ENCODE data around the gene DDX10. TPM values are rescaled to one million over a fixed set of nuclear protein-coding genes. Genes with fewer than 3 reads are reported as not detected.
"Not testable (repeated sequence)": the region's sequence is repeated elsewhere in the genome, so short reads cannot be mapped to it uniquely, and the experiment has no call there.

DDX10 gene
- polyA plus RNA-seq, 1 donor: 20.7 TPM

DNA sequence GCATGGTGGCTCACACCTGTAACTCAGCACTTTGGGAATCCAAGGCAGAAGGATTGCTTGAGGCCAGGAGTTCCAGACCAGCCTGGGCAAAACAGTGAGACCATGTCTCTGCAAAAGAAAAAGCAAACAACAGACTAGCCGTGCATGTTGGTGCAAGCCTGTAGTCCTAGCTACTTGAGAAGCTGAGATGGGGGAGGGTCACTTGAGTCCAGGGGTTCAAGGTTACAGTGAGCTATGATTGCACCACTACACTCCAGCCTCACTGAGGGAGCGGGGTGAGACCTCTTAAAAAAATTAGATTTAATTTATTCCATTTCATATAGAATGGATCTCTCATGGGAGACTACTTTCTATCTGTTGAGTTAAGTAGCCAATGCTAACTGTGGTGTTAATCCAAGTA is 50.4 kb downstream of the DDX10 start:
- no peak for DNase-seq (ENCODE audit: low read depth)

DNA sequence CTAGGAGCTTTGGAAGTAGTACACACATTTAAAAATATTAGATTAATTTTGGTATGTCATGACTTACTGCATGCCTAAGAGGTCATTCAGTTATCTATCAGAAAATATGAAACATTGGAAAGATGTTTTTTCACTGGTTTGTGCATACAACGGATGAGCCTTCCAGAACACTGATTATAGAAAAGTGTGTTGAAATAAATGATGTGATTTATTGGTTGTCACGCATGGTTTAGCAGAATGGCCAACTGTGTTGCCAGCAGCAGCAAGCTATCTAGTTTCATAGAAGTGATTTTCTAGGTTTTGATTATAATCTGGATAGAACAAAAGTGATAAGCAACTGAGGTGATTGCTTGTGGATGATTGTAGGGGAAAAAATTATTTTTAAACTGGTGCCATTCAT is 53.6 kb downstream of the DDX10 start:
- no peak for DNase-seq (ENCODE audit: low read depth)

DNA sequence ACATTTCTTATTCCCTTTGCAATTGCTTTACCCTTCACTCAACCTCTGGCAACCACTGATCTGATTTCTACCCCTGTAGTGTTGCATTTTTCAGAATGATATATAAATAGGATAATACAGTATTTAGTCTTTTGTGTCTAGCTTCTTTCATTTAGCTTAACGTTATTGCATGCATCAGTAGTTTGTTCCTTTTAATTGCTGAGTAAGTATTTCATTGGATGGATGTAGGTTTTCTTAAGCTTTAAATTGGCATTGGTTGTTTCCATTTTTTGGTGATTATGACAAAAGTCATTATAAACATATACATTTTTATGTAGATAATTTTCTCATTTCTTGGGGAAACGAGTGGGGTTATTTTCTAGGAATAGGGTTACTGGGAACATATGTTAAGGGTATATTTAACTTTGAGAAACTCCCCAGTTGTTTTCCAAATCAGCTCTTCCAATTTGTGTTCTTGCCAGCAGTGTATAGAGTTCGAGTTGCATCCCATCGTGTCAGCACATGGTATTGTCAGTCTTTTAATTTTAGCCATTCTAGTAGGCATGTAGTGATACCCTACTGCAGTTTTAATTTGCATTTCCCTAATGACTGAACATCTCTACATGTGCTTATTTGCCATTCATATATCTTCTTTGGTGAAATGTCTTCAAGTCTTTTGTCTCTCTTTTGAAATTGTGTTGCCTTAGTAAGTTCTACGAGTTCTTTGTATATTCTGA is 60.3 kb downstream of the DDX10 start:
- no peak for DNase-seq (ENCODE audit: low read depth)

DNA sequence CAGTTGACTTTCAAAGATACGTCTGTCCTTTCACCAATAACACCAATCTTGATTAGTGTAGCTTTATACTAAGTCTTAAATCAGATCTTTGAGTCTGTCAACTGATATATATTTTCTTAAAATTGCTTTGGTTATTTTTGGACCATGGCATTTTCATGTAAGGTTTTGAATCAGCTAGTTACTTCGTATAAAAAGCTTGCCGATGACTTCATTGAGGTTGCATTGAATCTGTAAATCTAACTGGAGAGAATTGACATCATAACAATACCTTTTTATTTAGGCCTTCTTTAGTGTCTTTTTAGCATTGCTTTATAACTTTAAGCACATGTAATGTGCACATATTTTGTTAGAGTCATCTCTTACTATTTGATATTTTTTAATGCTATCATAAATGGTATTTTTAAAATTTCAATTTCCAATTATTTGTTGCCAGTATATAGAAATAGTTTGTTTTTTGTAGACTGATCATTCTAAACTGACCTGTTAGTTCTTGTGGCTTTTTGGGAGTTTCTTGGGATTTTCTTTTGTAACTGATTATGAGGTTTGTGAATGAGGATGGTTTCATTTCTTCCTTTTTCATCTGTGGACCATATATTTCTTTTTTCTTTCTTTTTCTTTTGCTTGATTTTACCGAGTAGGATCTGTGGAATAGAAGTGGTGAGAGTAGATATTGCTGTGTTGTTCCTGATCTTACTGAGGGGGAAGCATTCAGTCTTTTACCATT is 61.4 kb downstream of the DDX10 start:
- DNase-seq (ENCODE audit: low read depth): no peak

DNA sequence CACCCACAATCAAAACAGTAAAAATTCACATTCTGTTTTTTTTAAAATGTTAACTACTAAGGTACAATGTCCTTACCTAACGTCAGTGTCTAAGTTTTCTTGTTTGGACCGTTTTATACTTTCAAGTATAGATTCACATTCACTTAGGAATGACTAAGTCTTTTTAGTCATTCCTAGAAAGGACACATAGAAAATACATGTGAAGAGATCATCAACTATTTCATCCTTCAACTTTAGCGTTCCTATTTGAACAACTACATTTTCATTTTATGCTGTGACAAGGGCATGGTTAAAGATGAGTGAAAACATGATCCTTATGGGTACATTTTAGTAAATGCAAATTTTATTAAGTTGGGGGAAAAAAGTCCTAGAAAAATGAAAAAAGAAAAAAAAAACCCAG is 62.8 kb downstream of the DDX10 start:
- no peak for DNase-seq (ENCODE audit: low read depth)

DNA sequence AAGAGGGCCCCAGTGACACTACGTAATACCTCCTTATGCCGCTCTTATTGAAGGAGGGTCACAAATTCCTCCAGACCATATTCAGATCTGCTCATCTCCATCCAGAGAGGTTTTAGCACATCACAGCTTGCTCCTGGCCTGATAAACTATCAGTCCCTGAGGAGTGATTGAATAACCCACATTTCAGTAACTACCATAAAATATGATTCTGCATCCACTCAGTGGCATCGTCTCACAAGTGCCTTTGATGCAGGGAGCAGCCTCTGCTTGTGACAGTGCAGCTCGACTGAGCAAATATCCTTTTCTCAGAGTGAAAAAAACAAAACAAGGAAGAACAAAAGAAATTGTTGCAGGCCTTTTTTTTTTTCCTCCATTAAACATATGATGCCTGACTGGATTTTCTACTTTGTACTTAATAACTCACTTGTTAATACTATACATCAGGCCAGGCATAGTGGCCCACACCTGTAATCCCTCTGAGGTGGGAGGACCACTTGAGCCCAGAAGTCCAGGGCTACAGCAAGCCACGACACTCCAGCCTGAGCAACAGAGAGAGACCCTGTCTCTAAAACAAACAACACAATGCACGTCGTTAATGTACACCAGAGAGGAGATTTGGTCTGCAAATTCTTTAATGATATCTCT is 64.5 kb downstream of the DDX10 start:
- DNase-seq (ENCODE audit: low read depth): no peak

DNA sequence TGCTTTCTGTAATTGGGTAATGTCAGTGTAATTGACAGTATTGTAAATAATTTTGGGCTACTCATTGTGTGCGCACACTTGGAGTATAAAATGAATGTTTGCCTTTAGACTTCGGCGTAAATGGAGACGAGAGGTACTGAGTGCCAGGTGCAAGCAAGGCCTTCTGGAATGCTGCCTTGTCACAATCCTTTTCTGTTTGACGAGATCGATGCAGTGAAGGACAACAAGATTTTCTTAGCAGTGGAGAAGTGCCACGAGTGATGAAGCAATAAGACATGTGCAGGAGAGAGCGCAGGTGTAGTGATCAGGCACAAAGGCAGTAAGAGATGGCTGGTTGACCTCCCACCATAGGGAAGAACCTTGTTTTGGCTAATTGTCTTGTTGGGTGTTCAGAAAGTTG is 67.5 kb downstream of the DDX10 start:
- DNase-seq (ENCODE audit: low read depth): no peak

DNA sequence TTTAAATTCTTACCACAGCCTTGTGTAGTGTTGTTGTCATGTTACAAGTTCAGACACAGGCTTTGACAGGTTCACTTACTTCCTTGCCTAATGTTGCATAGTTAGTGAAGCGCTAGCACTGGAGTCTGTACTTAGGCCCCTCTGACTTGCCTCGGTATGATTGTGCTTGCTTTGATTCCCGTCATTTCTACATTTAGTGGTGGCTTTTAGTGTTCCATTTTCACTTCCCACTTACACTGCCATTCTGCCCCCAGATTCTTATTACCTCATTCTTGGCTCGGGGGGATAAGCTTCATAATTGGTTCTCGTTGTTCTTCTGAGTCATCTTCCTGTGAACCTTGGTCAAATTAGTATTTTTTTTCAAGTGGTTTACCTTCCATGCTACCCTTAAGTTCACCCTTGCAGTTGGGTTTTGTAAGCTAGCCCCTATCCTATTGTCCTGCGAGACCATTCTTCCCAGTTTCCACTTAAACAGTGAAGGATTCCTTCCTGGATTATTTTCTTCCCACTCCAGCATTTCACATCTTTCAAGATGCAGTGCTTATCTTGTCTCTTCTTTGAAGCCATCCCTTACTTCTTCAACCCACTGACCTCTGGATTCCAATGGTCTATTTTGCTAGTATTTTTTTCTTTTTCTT is 68.7 kb downstream of the DDX10 start:
- DNase-seq (ENCODE audit: low read depth): no peak

DNA sequence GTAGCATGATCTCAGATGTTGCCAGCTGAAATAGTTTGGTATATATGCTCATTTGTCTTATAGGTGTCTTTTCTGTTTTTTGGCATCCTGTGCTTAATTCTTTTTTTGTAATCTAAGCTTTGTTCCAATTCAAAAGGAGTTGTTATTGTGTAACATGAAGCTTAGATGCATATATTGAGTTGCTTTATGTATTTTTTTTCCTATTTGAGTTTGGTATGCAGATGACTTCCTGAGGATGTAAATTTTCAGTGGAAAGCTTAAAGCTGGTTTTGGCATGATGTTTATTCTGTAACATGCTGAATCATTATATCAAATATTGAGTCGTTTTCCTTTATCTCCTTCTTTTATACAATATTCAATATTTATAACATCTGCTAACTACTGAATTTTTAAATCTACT is 69.4 kb downstream of the DDX10 start:
- DNase-seq (ENCODE audit: low read depth): no peak

DNA sequence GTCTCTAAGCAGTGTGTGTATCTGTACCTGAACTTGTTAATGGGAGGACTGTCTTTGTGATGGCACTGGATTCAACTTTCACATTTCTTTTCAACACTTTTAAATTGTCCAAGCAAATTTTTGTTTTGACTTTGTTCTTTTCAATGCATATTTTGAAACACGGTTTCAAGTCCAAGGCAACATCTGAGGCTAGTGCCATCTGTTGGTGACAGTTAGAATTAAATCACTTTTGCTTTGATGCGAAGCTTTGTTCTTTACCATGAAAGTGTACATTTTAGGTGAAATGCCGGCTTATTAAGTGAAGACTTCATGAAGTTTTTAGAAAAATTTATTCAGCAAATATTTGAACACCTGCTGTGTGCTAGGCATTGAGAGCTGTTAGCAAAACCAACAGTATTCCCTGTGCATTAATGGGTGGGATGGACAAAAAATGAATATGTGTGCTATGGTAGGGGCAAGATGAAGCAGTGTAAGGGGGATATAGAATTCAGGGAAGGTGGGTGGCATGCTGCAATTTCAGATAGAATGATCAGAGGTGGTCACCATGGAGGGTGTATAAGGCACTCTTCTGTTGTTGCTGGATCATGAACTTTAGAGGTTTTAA is 70.2 kb downstream of the DDX10 start:
- DNase-seq (ENCODE audit: low read depth): no peak

DNA sequence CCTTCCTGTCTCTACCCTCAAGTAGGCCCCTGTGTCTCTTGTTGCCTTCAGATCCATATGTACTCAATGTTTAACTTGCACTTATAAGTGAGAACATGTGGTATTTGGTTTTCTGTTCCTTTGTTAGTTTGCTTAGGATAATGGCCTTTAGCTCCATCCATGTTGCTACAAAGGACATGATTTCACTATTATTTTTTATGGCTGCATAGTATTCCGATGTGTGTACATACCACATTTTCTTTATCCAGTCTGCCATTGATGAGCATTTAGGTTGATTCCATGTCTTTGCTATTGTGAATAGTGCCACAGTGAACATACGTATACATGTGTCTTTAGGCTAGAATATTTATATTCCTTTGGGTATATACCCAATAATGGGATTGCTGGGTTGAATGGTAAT is 75.3 kb downstream of the DDX10 start:
- not testable (repeated sequence) for DNase-seq (ENCODE audit: low read depth)

DNA sequence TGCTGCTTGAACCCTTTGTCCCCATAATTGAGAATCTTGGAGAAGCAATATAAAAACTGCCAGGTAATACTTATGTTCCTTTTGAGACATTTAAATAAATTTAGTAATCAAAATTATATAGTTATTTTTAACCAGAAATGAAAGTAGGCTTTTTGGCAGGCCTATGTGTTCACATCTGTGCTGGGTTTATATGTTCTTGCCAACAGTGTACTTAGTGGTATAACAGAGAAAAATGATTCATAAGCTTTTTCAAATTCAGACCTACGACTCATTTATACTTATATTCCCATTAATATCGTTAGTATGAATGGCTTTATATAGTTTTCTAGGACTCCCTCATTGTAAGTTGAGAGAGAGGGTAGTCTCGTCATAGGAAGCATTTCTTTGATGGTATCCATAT is 79.0 kb downstream of the DDX10 start:
- no peak for DNase-seq (ENCODE audit: low read depth)

DNA sequence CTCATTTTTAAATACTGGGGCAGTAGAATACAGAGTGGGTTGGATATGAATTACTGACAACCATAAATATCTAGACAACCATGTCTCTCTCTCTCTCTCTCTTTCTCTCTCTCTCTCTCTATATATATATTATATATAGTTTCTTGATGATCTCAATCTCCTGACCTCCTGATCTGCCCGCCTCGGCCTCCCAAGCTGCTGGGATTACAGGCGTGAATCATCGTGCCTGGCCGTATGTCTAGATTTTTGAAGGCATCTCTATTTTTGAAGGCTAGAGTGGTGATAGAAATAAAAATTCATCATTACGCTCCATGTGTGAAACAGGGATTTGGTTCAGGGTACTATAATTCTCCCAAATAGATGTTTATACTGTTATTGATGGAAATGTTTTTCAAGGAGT is 84.1 kb downstream of the DDX10 start:
- no peak for DNase-seq (ENCODE audit: low read depth)

DNA sequence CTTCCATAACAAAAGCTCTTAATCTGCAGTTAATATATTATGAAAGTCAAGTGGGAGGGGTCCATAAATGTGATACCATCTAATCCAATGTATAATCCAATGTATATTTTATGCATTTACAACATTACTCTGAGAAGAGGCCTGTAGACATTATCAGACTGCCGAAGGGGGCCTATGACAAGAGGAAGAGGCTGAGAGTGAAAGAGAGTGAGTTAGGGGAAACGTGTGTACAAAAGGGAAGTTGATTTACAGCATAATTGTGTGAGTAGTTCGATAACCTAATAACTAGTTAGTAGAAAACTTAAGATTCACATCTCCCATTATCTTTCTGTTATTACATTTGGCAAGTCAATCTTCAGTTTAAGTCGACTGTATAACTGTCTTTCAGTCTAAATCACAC is 86.6 kb downstream of the DDX10 start:
- DNase-seq (ENCODE audit: low read depth): no peak

DNA sequence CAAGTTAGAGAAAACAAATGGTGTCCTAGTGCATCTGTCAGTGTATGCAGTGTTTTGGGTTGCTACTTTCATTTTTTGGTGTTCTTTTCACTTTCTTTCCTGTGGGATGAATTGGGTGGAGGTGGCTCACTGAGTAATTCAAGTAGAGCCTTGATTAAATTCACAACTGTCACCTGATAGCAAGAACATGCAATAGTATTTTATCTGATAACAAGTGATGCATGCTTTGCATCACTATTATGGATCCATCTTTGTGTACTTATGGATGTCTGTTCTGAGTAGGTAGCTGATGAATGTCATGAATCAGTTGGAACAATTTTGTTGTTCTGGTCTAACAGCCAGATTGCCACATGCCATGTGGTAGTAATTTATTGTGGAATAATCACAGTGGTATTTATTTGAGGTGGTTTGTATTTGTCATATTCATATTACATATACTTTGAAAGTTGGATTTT is 87.5 kb downstream of the DDX10 start:
- DNase-seq (ENCODE audit: low read depth): no peak

DNA sequence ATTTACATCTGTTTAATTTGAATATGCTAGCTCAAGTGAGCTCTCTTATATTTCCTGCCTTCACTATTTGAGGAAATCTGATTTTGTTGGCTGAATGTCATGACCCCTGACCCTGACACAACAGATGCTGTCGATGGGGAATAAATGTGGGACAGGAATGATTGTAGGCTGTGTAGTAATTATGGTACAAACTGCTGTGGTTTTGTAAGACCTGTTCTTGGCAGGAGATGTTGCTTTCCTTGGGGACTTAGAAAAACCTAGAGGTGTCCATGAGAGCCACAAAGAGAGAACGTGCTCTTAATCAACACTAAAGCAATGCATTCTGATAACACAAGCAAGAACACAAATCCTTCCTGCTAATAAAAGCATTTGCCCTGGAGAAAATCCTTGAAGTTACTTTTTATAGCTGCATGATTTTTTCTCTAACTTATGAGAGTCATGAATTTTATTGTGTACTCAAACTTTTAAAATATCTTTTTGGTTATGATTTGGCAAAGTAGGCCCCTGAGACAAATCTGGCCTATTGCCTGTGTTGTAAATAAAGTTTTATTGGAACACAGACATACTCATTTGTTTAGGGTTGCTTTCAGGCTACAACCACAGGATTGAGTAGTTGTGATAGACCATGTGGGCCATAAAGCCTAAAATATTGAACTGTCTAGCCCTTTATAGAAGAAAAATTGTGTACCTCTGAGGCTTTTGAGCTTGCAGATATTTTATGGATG is 90.2 kb downstream of the DDX10 start:
- DNase-seq (ENCODE audit: low read depth): peak; percentile 49

DNA sequence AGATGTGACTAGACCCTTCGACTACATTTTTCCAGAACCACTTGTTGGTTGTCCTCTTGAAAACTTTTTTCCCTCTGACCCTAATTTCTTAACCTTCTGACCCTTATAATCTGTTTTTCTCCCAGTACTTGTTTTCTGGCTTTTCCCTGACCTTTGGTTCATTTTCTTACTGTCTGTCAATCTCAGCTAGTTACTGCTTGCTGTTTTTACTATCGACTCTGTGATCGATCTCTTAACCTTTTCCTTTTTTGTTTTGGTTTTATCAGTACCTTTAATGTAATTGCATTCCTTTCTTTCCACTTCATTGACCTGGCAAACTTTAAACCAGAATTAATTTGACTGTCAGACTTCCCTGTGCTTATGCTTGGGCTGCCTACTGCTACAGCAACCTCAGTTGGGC is 92.8 kb downstream of the DDX10 start:
- no peak for DNase-seq (ENCODE audit: low read depth)

DNA sequence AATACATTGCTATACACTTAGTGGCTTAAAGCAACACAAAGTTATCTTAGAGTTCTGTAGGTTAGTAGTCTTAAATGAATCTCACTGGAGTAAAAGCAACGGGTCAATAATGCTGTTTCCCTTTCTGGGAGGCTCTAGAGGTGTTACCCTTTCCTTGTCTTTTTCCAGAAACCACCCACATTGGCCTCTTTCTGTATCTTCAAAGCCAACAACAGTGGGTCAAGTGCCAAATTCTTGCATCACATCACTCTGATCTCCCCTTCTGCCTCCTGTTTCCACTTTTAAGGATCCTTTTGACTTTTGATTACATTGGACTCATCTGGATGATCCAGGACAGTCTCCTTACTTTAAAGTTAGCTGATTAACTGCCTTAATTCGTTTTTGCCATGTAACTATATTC is 93.6 kb downstream of the DDX10 start:
- DNase-seq (ENCODE audit: low read depth): no peak

DNA sequence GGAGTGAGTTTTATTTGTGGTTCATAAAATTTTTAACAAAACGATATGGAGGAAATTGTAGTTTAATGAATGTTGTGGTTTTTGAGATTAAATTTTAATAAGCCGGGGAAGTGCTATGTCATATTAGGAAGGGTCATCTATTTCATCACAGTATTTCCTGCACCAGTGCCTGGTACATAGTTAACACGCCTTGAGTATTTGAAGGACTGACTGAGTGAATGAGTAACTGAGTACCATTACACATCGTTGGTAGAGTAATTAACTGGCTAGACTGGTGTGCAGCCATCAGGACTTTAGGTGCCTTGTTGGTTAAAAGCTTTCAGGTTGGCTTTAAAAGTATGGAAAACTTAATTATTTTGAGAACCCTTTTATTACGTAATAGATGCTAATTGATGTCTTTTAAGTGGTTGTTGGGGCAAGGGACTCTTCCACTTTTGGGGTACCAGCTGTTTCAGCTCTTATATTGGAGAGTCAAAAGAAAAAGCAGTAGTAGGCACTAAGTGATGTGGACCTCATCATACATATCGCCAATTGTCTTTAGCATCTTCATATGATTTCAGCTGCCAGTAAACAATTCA is 101.8 kb downstream of the DDX10 start:
- DNase-seq (ENCODE audit: low read depth): no peak

DNA sequence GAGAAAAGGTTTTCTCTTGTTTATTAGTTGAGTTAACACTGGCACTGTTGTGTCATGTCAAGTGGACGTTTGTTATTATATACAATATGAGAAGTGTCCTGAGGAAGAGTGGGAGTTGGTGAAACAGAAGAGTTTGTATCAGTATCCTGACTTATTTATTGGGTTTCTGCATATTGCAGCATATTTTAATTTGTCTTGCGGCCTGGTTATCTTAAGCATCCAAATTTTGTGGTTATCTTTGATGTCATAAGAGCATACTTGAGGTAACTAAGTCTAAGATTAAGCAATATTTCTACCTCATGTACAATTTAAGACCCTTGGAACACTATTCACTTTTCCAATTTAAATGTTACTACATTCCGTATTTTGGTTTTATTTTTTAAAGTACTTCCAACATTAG is 103.5 kb downstream of the DDX10 start:
- no peak for DNase-seq (ENCODE audit: low read depth)

DNA sequence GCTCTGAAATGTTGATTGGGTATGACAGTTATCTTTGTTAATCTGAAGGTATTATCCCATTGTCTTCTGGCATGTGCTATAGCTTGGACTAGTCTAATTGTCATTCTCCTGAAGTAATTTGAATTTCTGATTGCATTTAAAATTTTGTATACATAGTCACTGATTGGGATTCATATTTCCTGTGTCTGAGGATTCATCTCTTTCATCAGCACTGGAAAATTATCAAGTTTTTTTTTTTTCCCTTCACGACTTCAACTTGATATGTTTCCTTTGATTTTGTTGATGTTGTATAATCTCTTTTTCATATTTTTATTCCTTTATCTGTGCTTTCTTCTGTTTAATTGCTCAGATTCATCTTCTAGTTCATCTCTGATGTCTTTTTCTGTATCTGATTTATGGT is 104.1 kb downstream of the DDX10 start:
- DNase-seq (ENCODE audit: low read depth): no peak
